ENCODE measurements around the gene RIPK1.
"Not testable (repeated sequence)": the region's sequence is repeated elsewhere in the genome, so short reads cannot be mapped to it uniquely, and the experiment has no call there.

The RIPK1 gene

DNA sequence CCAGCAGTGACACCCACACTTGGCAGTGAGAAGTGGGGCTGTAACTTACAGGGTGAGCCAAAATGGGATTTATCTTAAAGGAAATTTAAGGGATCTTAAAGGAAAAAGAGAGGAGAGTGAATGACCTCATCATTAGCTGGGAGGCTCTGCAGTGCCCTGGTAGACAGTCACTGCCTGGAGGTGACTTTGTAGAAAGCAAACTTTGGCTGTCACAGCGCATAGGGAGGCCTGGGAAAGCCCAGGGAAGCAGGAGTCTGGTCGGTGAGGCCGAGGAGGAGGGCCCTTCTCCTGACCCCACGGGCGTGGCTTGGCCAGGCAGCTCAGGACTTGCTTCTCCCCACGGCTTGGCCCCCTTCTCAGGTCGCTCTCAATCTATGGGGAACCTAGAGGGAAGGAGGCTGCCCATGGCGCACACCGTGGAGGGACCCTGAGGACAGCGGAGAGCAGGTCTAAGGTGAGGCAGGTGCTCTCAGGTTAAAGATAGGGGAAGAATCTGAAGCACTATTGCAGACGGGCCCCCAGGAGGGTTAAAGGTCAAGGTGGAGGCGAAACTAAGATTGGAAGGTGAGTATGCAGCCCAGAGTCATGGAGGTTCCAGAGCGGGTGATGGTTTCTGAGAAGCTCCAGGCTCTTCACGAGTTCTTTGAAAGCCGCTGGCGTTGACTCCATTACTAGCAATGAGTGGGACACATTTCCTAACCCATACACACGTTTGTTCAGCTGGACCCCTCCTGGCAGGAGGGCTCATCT is 15.6 kb upstream of the RIPK1 start:
- Histone ChIP-seq H3K4me3 (ENCODE audit: low read depth, low read length) (no peak overlapping the region), H3K9me3 (ENCODE audit: control insufficient read depth, low read length) (no peaks in the 10 kb centered on the region), H2AFZ (peak overlapping the region; percentile 94), H3K4me2 (ENCODE audit: low read length) (no peak overlapping the region), H3K36me3 (ENCODE audit: control insufficient read depth, insufficient read depth, low read length) (no peaks in the 10 kb centered on the region), H3K27me3 (ENCODE audit: control insufficient read depth, insufficient read depth, low read length) (no peaks in the 10 kb centered on the region), H3K79me2 (no peaks in the 10 kb centered on the region), H3K9ac (no peak overlapping the region), H3K27ac (no peak overlapping the region), H3K4me1 (no peaks in the 10 kb centered on the region)
- TF ChIP-seq, protein P1, sequence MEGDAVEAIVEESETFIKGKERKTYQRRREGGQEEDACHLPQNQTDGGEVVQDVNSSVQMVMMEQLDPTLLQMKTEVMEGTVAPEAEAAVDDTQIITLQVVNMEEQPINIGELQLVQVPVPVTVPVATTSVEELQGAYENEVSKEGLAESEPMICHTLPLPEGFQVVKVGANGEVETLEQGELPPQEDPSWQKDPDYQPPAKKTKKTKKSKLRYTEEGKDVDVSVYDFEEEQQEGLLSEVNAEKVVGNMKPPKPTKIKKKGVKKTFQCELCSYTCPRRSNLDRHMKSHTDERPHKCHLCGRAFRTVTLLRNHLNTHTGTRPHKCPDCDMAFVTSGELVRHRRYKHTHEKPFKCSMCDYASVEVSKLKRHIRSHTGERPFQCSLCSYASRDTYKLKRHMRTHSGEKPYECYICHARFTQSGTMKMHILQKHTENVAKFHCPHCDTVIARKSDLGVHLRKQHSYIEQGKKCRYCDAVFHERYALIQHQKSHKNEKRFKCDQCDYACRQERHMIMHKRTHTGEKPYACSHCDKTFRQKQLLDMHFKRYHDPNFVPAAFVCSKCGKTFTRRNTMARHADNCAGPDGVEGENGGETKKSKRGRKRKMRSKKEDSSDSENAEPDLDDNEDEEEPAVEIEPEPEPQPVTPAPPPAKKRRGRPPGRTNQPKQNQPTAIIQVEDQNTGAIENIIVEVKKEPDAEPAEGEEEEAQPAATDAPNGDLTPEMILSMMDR (IDR thresholded peaks at IDR 0.05) = no peak

- Histone ChIP-seq H3K4me3 (ENCODE audit: low read depth, low read length) (peak overlapping the region; percentile 19), H3K79me2 (no peaks in the 10 kb centered on the region), H3K27ac (no peak overlapping the region), H3K36me3 (ENCODE audit: control insufficient read depth, insufficient read depth, low read length) (no peaks in the 10 kb centered on the region), H3K4me2 (ENCODE audit: low read length) (peak overlapping the region; percentile 50), H2AFZ (peak overlapping the region; percentile 94), H3K27me3 (ENCODE audit: control insufficient read depth, insufficient read depth, low read length) (no peaks in the 10 kb centered on the region), H3K4me1 (no peaks in the 10 kb centered on the region), H3K9me3 (ENCODE audit: control insufficient read depth, low read length) (no peaks in the 10 kb centered on the region), H3K9ac (no peak overlapping the region)
- TF ChIP-seq, protein P1 (IDR thresholded peaks at IDR 0.05) = no peak
These were observed 15.1 kb upstream of the RIPK1 start for GRCh38 chr6:3053231-3053508.

DNA sequence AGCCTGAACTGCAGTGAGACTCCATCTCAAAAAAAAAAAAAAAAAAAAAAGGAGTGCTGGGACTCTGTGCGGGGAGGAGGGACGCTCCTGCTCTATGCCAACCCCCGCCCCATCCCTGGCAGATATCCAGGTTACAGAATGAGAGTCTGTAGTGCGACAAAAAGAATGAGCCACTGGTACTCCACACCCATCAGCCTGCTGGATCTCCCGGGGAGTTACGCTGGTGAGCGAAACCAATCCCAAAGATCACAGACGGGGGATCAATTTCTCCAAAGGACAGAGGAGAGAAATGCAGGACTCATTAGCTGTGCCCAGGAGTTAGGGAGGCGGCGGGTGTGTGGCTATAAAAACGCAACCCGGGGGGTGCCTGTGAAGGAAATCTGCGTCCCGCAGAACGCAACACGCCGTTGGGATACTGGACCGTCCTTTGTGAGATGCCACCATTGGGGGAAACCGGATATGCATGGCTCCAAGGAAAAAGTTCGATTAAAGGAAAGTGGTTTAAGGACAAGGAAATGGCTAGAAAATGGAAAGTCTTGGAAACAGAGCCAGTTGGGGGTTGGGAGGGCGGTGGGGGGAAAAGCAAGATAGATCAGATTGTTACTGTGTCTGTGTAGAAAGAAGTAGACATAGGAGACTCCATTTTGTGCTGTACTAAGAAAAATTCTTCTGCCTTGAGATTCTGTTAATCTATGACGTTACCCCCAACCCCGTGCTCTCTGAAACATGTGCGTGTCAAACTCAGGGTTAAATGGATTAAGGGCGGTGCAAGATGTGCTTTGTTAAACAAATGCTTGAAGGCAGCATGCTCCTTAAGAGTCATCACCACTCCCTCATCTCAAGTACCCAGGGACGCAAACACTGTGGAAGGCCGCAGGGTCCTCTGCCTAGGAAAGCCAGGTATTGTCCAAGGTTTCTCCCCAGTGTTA is 13.8 kb upstream of the RIPK1 start:
- not testable (repeated sequence) for H3K27ac ChIP-seq, H3K9ac ChIP-seq
- H3K4me3 ChIP-seq (ENCODE audit: low read depth, low read length) = peak overlapping the region; percentile 19

GRCh38 chr6:3055158-3055499 is 13.2 kb upstream of the RIPK1 start:
- not testable (repeated sequence) for H3K36me3 ChIP-seq (ENCODE audit: control insufficient read depth, insufficient read depth, low read length); H3K27ac ChIP-seq; H3K9ac ChIP-seq; H2AFZ ChIP-seq; H3K79me2 ChIP-seq; H3K27me3 ChIP-seq (ENCODE audit: control insufficient read depth, insufficient read depth, low read length); H3K4me2 ChIP-seq (ENCODE audit: low read length); H3K4me3 ChIP-seq (ENCODE audit: low read depth, low read length); H3K9me3 ChIP-seq (ENCODE audit: control insufficient read depth, low read length); H3K4me1 ChIP-seq

More for the DNA sequence above, 13.8 kb upstream of the RIPK1 start:
- not testable (repeated sequence) for H3K36me3 ChIP-seq (ENCODE audit: control insufficient read depth, insufficient read depth, low read length); H3K9me3 ChIP-seq (ENCODE audit: control insufficient read depth, low read length); H3K27me3 ChIP-seq (ENCODE audit: control insufficient read depth, insufficient read depth, low read length); H3K79me2 ChIP-seq; H3K4me2 ChIP-seq (ENCODE audit: low read length); H3K4me1 ChIP-seq
- peak overlapping the region; percentile 94 for H2AFZ ChIP-seq

- H3K9ac ChIP-seq = no peak overlapping the region
- H3K9me3 ChIP-seq (ENCODE audit: control insufficient read depth, low read length) = no peaks in the 10 kb centered on the region
- TF ChIP-seq, protein P1 (IDR thresholded peaks at IDR 0.05) = no peak
- H3K27ac ChIP-seq = no peak overlapping the region
- no peaks in the 10 kb centered on the region for H3K27me3 ChIP-seq (ENCODE audit: control insufficient read depth, insufficient read depth, low read length)
- H3K4me2 ChIP-seq (ENCODE audit: low read length) = no peak overlapping the region
- H3K36me3 ChIP-seq (ENCODE audit: control insufficient read depth, insufficient read depth, low read length) = no peaks in the 10 kb centered on the region
- H3K4me3 ChIP-seq (ENCODE audit: low read depth, low read length) = no peak overlapping the region
- H3K79me2 ChIP-seq = no peaks in the 10 kb centered on the region
- H2AFZ ChIP-seq = no peak overlapping the region
- no peaks in the 10 kb centered on the region for H3K4me1 ChIP-seq
These were observed 11.1 kb upstream of the RIPK1 start for GRCh38 chr6:3057063-3057770.

Data from parathyroid adenoma (tissue), 2 donors.